CMK (cell line): Measurements from ENCODE around the gene NEK8.

Source experiments
- DNase-seq: peaks from one replicate; pipeline ENCODE4 v3.0.0-alpha.2; 2010; ENCODE audit warnings: low read depth

NEK8 gene

DNA sequence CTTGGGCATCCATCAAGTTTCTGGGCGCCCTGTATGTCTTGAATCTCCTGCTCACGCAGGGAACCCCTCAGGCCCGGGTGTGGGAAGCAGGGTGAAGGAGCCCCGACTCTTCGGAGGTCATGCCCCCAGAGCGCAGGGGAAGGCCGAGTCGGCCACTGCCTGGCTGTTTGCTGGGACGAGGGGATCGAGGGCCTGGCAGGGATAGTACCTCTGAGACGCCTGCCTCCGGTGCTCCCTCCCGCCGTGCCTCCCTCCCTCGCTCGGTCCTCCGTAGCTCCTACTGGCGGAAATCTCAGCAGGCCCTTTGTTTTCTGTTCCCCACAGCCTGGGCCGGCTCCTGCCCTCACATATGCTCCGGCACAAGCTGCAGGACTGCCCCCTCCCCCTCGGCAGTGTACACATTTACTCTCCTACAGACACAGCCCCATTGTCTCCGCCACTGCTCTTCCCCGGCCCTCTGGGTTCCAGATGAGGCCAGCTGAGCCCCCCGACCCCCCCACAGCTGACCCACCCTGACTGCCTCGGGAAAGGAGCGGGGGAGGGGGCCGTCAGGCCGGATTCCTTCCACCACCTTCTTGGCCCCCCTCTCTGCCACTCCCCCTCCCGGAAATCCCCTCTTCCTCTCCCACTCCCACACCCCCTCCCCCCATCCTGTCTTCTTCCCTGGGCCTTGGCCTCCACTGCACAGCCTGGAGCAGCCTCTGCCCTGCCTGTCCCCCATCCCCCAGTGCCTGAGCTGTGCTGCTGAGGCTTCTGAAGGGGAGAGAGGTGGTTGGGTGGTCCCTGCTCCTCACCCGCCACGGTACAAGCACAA, 16.6 kb downstream of the NEK8 start:
- DNase-seq = no peak

DNA sequence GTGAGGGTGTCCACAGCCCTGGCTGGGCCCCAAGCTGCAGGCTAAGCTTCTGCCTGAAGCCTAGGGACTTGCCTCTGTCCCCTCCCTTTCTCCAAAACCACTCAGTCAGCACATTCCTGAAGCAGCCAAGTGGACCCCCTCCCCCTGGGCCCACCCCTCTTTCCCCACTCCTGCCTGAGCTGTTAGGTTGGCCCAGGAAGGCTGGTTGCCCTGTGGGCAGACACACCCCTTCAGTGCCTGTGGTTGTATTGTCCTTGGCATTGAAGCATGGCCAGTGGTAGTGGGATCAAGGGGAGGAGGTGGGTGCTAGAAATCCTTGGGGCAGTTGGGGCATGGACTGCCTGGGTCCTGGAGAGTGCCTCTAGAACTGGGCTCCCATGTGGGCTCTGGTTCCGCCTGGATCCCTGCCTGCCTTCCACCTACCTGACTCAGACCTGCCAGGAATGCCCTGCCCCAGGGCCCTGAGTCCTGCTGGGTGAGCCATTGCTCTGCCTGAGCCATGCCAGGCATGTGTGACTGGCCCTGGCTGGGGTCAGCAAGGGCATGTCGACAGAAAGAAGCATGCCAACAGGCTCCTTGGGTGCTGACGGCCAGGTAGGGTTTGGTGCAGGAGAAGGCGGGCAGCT, 17.3 kb downstream of the NEK8 start:
- DNase-seq = no peak

DNA sequence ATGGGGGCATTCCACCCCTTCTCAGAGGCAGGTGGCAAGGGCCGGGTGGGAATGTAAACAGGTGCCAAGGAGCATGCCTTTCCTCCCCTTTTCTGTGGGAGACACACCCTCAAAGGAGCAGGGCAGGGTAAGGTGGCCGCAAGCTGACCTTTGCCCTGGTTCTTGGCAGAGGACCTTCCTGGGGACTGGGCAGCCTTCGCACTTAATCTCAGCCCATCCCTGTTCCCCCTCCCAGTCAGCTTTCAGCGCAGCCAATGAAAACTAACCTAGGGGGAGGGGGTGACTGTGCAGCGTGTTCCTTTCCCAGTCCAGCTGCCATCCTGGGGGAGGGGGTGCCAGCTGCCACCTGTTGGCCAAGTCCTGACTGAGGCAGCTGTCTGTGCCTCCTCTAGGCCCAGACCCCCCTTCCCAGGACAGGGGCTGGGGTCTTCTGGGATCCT, 18.0 kb downstream of the NEK8 start:
- DNase-seq = no peak

DNA sequence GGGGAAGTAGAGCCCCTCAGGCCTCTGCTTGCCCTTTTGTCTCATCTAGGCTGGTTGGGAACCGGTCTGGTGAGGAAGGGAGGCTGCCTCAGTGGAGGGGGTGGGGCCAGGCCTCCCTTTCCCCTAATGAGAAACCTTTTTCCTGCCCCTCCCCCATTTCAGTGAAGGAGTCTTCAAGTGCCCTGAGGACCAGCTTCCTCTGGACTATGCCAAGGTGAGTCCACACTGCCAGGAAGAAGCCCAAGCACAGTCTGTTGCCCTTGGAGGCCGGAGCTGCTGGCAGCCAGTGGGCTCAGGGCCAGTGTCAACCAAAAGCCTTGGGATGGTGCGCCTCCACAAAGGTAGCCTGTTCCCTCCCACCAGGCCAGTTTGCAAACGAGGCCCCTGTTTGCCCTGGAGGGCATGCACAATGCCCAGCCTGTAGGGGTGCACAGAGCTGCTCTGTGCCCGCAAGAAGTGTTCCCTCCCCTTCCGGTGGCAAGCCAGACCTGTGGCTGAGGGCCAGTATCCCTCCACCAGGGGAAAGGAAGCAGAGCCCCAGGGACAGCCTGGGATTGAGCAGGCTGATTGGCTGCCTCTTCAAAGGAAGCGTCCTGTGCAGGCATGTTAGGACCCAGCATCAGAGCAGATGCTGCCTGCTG, 18.6 kb downstream of the NEK8 start:
- no peak for DNase-seq

DNA sequence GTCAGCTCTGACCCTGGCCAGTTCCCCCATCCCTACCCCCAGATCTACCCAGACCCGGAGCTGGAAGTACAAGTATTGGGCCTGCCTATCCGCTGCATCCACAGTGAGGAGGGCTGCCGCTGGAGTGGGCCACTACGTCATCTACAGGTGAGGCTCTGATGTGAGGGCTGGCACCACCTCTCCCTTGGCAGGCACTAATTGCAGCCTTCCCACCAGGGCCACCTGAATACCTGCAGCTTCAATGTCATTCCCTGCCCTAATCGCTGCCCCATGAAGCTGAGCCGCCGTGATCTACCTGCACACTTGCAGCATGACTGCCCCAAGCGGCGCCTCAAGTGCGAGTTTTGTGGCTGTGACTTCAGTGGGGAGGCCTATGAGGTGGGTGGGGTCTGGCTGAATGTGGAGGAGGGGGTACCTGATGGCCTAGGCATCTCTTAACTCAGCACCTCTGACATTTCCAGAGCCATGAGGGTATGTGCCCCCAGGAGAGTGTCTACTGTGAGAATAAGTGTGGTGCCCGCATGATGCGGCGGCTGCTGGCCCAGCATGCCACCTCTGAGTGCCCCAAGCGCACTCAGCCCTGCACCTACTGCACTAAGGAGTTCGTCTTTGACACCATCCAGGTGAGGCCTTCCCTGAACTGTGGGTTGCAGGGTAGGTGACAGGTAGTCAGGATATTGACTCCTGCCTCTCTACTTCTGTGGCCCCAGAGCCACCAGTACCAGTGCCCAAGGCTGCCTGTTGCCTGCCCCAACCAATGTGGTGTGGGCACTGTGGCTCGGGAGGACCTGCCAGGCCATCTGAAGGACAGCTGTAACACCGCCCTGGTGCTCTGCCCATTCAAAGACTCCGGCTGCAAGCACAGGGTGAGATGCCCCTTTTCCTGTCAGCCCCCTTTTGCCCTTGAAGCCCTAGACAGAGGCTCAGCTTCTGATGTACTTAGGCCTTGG, 19.5 kb downstream of the NEK8 start:
- DNase-seq = no peak

DNA sequence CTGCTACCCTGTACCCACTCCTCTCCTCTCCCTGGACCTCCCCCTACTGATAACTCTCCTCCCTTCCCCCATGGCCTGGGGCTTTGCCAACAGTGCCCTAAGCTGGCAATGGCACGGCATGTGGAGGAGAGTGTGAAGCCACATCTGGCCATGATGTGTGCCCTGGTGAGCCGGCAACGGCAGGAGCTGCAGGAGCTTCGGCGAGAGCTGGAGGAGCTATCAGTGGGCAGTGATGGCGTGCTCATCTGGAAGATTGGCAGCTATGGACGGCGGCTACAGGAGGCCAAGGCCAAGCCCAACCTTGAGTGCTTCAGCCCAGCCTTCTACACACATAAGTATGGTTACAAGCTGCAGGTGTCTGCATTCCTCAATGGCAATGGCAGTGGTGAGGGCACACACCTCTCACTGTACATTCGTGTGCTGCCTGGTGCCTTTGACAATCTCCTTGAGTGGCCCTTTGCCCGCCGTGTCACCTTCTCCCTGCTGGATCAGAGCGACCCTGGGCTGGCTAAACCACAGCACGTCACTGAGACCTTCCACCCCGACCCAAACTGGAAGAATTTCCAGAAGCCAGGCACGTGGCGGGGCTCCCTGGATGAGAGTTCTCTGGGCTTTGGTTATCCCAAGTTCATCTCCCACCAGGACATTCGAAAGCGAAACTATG, 20.4 kb downstream of the NEK8 start:
- DNase-seq = no peak

DNA sequence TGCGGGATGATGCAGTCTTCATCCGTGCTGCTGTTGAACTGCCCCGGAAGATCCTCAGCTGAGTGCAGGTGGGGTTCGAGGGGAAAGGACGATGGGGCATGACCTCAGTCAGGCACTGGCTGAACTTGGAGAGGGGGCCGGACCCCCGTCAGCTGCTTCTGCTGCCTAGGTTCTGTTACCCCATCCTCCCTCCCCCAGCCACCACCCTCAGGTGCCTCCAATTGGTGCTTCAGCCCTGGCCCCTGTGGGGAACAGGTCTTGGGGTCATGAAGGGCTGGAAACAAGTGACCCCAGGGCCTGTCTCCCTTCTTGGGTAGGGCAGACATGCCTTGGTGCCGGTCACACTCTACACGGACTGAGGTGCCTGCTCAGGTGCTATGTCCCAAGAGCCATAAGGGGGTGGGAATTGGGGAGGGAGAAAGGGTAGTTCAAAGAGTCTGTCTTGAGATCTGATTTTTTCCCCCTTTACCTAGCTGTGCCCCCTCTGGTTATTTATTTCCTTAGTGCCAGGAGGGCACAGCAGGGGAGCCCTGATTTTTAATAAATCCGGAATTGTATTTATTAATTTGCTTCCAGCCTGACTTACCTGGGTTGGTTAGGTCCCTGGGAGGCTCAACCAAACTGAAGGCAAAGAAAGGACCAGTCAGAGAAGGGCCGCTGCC, 21.1 kb downstream of the NEK8 start:
- no peak for DNase-seq

DNA sequence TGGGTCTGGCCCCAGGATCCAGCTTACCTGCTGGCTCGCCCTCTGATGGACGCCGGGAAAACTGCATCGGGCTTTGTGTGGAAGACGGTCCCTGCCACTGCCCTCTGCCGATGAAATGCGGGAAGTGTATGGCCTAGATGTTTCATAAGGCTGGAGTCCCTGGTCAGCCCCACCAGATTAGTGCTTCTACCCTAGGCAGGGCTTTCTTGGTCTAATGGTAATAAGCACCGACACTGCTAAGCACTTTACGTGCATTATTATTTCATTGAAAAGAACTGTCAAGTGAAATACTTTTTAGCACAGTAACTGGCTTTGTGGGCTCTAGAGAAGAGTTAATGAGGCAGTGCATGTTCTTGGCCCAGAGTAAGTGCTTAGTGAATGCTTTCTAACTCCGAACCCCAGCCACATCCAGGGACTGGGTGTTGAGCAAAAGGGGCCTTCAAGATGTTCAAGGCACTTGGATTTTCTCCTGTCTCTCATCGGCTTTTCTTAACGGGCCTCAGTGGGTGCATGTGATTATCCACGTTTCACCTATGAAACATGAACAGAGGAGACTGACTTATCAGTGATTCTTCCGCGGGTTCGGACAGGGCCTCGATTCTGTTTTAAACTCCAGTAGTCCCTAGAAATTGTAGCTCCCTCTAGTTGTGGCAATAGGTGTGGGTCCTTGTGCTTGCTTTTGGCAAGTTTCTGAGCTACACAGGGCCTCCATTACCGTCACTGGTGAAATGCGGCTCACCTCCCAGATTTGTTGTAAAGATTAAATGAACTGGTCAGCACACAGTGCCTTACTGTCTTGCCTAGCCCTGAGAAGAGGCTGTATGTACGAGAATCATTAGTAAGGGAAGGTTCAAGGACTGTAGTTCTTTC, 21.8 kb downstream of the NEK8 start:
- DNase-seq = peak; percentile 84

DNA sequence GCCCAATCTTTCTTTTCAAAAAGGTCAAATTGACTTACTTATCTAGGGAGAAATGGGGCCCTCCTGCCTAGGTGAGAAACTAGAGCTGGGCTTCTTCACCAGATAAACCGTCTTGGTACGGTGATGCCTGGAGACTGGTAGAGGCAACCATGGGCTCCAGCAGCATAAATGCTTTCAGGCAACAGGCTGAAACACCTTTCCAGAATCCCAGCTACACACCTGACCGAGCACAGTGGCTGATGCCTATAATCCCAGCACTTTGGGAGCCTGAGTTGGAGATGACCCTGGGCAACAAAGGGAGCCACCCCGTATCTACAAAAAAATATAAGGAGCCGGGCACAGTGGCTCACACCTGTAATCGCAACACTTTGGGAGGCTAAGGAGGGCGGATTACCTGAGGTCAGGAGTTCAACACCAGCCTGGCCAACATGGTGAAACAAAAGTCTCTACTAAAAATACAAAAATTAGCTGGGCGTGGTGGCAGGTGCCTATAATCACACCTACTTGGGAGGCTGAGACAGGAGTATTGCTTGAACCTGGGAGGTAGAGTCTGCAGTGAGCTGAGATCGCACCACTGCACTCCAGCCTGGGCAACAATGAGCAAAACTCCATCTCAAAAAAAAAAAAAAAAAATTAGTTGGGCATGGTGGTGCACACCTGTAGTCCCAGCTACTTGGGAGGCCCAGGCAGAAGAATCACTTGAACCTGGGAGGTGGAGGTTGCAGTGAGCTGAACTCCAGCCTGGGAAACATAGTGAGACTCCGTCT, 23.2 kb downstream of the NEK8 start:
- no peak for DNase-seq

DNA sequence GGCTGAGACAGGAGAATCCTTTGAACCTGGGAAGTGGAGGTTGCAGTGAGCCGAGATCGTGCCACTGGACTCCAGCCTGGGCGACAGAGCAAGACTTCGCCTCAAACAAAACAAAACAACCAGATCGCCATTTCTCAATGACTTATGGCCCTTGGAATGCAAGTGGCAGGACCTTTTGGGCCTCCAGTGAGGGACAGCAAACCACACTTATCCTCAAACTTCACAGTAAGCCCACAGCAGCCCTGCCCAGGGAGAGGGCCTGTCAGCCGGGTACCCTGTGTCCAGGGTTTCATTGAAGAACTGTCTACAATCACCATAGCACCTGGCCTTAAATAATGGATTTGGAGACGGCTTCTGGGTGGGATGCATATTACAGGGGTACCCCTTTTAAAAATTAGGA, 26.9 kb downstream of the NEK8 start:
- no peak for DNase-seq

DNA sequence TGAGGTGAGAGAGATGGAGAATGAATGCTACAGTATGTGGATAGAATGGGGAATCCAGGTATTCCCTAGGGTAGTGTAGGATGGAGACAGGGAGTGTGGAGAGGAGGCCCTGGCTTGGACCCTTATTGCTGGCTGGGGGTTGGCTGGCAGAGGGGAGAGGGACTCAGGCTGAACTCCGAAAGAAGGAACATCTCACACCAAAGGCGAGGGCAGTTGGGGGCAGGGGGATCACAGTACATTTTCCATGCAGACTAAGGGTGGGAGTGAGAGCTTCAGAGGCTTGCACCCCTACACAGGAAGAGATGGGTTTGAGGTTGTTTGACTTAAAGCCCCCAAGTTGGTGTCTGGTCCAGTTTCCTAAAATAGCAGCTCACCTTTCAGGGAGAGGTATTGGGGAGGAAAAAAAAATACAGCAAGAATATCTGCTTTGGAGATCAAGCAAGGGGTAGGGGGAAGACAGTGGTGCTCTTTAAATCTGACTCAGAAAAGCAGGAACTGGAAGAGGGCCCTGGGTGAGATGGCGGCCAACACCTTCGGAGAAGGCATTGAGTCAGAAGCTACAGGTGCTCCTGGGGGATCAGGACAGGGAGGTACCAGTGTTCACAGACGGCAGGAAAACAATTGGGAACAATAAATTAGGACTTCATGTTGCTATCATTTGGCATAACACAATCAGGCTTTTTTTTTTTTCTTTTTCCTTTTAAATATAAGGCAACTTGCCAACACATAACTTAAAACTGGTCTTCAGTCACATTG, 27.6 kb downstream of the NEK8 start:
- DNase-seq = no peak

DNA sequence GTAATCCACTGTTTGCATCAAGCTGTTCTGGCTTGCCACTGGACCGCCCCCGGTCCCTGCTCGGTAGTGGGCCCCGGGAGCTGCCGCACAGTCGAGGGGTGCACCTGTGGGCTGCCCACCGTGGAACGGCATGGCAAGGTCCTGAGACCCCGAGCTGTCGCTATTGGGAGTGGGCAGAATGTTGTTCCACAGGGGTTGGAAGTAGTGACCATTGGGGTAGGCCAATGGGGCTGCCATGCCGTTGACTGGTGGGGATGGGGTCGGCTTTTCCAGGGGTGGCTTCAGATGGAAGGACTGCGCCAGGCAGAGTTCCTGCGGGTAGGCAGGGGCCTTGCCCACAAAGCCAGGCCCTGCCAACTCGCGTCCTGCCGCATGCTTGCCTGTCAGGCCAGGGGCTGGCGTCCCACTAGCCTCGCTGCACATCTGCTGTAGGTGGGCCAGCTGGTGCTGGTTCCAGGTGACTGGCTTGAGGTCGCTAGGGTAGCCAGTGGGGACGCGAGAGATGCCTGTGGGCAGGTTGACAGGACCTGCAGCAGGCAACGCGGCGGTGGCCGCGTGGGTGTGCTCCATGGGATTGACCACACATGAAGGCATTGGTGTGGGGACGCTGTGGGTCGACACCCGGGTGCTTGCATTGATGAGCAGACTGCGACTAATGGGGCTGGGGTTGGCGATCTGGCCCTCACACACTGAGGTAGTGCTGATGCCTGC, 30.0 kb downstream of the NEK8 start:
- DNase-seq = no peak

DNA sequence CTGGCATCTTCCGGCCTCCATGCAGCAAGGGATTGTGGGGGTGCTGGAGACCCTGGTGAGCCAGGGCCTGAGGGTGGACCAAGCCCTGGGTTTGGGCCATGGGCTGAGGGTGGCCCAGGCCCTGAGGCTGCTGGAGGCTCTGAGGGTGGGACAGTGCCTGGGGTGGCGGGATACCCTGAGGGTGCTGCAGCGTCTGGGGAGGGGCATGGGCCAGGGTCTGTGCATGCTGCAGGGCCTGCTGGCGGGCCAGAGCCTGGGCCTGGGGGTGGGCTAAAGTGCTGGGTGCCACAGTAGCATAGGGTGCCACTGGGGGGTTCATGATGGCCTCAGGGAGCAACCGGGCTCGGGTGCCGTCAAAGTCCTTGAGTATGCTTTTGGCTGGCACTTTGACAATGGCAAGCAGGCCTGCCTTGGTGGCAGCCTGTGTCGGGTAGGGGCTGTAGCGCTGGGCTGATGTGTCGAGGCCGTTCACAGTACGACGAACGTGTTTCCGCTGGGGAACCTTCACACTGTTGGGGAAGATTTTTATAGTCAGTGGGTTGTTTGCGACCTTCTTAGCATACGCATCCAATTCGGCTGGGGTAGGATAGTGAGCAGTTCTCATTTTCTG, 30.8 kb downstream of the NEK8 start:
- no peak for DNase-seq

DNA sequence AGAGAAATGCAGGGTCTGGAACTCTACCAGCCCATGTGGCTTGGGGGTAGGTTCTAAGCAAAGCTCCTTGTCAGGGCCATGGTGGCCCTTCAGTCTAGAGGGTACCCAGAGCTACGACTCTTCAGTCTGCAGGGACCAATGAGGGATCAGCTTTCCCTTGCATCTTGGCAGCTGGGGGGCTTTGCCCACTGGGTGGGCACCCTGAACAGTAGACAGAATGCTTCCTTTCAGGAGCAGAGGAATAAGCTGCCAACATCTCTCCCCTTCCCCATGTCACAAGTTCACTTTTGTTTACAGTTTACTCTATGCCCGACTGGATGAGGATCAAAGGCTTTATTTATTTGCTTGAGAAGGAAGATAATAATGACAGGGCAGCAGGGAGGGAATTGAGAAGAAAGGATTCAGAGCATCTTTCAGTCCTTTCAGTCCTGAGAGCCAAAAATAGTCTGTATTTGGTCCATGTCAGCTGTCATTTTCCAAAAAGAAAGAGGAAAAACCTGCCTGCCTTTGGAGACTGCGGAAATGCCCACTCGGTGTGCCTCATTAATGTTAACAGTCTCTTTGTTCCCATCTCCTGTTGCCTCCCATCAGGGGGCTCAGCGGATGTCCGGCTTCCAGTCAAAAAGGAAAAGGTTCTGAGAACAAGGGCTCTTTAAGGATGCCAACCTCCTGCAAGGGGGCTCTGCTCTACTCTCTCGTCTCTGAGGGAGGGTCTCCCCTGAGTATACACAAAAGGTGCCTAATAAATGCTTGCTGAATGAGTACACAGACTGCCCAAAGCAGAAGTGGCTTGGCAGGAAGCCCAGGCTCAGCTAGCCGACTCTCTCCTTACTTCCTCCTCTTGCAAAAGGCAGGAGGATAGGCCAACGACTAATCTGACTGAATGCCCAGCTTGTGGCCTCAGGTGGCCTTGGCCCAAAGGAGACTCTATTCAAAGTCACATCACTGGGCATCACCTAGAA, 32.3 kb downstream of the NEK8 start:
- no peak for DNase-seq

DNA sequence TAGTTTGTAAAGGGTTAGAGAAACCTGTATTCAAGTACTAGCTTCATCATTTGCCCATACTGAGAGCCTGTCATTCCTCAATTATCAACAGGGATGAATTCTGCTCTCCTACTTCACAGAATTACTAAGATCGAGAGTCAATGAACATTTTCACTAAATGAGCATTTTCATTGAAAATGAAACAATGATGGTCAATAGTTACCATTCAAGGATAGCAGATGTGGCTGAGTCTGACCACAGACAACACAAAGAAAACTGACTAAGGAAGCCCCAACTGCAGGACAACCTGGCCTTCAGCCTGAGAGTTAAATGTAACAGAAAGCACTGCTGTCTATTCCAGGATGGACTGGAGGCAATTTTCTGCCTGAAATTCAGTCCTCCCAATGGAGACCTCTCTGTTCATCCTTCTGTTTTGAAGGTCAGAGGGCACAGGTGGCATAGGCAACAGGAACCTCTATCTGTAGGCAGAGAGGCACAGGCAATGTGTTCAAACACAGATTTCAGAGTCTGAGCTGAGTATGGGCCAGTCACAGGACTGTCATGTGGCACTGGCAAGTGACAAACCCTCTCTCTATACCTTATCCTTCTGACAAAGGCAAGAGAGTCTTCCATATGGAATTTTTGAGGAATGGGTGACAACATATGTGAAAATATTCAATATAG, 34.7 kb downstream of the NEK8 start:
- no peak for DNase-seq

DNA sequence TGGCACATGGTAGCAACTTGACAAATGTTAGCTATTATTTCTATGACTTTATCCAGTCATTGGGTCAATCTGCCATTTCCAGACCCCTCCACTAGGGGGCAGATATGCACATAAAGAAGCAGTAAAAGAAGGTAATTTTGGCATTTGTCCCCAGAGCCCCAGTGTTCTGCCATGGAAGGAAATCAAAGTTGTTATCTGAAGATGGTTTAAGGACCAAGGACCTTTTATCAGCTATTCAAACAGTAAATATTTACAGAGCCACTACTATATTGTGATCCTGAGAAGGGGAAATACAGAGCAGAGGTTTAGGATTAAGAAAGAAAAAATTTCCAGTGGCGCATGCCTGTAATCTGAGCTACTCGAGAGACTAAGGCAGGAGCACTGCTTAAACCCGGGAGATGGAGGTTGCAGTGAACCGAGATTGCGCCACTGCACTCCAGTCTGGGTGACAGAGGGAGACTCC, 35.2 kb downstream of the NEK8 start:
- DNase-seq = no peak
